ENCODE data around the gene ANKMY2. TPM values are rescaled to one million over a fixed set of nuclear protein-coding genes. Genes with fewer than 3 reads are reported as not detected.

The ANKMY2 gene
- total RNA-seq, 1 experiment from 2014 or later, result 10.2 TPM

GRCh38 chr7:16583834-16584233, 61.7 kb downstream of the ANKMY2 start:
- DNase-seq (ENCODE audit: low spot score), result no peak

DNA sequence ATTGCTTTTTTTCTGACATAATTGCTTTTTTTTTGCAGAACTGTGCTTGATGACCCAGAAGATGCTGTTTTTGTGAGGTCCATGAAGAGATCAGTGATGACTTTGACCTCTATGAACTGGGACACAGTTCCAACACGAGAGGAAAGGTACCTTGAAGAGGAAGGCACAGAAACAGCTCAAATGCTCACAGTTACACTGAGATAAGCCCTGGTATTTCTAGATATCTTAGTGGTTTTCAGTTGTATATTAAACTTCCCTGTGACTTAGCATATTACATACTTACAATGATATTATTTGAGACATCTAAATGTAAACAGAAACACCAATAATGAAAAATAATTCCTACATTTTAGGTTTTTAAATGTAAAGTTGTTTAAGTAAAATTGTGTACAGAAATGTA, 64.3 kb downstream of the ANKMY2 start:
- no peak for DNase-seq (ENCODE audit: low spot score)

DNA sequence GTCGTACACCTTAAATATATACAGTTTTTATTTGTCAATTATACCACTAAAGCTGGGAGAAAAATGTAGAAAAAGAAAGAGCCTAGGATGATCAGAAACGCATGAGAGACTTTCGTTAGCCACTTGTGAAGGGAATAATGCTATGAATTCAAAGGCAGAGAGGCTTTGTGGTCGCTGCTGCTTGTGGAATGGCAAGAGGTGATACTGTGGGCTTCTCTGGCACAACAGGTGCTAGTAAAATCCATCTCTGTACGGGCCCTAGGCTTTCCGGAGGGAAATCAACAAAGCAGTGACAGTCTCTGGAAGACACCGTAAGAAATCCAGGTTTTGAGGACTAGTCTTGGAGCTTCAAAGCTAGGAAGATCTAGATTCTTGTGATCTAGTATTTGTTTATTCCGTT, 66.3 kb downstream of the ANKMY2 start:
- DNase-seq (ENCODE audit: low spot score), result no peak

DNA sequence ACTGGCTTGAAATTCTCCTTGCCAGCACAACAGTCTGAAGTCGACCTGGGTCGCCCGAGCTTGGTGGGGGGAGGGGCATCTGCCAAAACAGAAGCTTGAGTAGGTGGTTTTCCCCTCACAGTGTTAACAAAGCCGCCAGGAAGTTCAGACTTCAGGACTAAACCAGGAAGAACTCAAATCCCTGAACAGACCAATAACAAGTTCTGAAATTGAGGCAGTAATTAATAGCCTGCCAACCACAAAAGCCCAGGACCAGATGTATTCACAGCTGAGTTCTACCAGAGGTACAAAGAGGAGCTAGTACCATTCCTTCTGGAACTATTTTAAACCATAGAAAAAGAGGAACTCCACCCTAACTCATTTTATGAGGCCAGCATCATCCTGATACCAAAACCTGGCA, 73.6 kb downstream of the ANKMY2 start:
- no peak for DNase-seq (ENCODE audit: low spot score)

GRCh38 chr7:16564909-16565426, 80.6 kb downstream of the ANKMY2 start:
- DNase-seq (ENCODE audit: low spot score), result peak; percentile 77

- DNase-seq (ENCODE audit: low spot score), result no peak
These were observed 81.6 kb downstream of the ANKMY2 start for GRCh38 chr7:16564023-16564380.

DNA sequence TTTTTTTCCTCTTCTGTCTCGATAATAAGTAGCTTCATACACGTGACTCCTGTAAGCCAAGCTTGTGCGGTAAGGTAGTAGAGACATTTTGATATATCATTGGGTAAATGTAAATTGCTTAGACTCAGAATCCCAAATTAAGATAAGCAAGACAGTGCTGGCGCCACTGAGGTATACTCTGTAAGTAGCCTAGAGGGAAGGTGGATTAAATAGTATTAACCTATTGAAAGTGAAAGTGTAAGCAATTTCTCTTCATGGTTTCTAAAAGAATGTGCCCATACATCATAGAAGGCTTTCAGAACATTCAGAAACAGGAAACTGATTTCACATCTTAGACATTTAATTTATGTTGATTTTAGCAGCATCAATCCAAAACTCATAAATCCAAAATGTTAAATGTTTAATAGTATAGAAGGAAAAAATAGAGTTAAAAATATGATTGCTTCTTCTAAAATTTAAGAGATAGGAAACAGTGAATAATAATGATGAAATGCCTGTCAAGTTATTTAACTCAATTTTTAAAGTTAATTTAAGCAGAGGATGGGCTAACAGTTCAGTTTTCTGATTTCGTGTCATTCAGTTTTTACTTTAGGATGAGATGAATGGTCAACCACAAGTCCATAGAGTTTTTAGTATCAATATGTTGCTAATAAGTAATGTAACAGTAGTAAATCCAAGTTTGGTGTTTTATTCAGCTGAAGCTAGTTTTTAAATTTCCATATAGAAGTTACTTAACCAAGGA, 82.1 kb downstream of the ANKMY2 start:
- DNase-seq (ENCODE audit: low spot score), result no peak

- DNase-seq (ENCODE audit: low spot score), result no peak
These were observed 82.9 kb downstream of the ANKMY2 start for GRCh38 chr7:16562456-16563220.

DNA sequence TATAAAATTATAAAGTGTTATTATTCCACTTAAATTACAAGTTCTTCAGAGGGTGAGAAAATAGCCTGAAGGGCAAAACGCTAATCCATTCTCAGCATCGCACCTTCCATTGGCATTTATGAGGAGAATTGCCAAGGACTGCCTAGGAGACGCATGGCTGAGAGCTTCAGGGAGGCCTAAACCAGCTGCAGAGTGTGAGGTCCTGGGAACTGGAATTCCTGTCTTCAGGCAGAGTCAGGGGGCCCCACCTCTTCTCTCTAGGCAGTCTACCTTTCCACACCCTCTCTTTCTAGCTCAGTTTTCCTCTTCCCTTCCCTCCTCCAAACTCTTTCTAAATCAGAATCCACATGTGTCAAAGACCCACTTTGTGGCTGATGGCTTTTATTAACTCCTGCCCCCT, 83.6 kb downstream of the ANKMY2 start:
- DNase-seq (ENCODE audit: low spot score), result no peak

- no peak for DNase-seq (ENCODE audit: low spot score)
These were observed 85.9 kb downstream of the ANKMY2 start for GRCh38 chr7:16559497-16560179.

GRCh38 chr7:16558761-16559302, 86.7 kb downstream of the ANKMY2 start:
- no peak for DNase-seq (ENCODE audit: low spot score)

DNA sequence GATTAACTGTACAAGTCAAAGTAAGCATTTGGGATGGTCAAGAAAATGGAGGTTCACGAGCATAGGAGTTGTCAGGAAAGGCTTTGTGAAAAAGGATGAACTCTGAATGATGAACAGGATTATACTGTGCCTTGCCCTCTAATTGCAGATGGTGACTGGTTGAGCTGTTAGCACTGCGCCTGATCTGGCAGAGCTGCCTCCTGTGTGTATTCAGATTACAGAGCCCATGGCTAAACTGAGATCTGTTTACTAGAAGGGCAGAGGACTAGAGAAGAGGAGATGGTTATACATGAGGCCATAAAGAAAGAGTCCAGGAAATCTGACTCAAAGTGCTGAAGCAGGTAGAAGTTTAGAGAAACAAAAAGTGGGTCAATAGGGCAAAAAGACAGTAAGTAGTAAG, 89.2 kb downstream of the ANKMY2 start:
- DNase-seq (ENCODE audit: low spot score), result no peak

GRCh38 chr7:16554518-16555236, 90.9 kb downstream of the ANKMY2 start:
- DNase-seq (ENCODE audit: low spot score), result no peak

DNA sequence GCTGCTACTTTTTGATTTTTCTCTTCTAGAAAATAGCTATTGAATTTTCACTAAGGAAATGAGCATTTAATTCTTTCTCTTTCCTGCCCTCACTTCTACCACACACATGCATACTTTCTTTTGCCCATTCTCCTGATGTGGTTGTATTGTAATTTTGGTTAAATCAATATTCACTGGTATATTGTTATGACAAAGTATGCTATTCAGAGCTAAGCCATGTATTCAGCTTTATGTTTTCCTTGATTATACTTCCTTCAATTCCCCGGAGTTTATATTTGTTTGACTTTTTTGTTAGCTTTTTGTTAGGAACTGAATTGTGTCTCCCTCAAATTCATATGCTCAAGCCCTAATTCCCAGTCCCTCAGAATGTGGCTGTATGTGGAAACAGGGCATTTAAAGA, 94.9 kb downstream of the ANKMY2 start:
- no peak for DNase-seq (ENCODE audit: low spot score)

Other genes with a start within 250 kb of the ANKMY2 start
- gene CRPPA, start 224.2 kb downstream of the ANKMY2 start, total RNA-seq (2014; rRNA removed; shearing (Covaris generic)), result 1.4 and 2.5 TPM in 2 replicates
- gene SOSTDC1, start 180.0 kb downstream of the ANKMY2 start, total RNA-seq (2014; rRNA removed; shearing (Covaris generic)), result 21.1 and 22.2 TPM in 2 replicates
- gene LRRC72, start 118.9 kb downstream of the ANKMY2 start, total RNA-seq (2014; rRNA removed; shearing (Covaris generic)), result not detected in 2 replicates
- 110 and 115 TPM in 2 replicates for gene BZW2, start 427 bp upstream of the ANKMY2 start, total RNA-seq (2014; rRNA removed; shearing (Covaris generic))
- 25.9 and 33.8 TPM in 2 replicates for gene TSPAN13, start 108.0 kb upstream of the ANKMY2 start, total RNA-seq (2014; rRNA removed; shearing (Covaris generic))
- 163 and 215 TPM in 2 replicates for gene AGR2, start 159.2 kb upstream of the ANKMY2 start, total RNA-seq (2014; rRNA removed; shearing (Covaris generic))
- gene AGR3, start 236.2 kb upstream of the ANKMY2 start, total RNA-seq (2014; rRNA removed; shearing (Covaris generic)), result 6.2 and 17.9 TPM in 2 replicates